ENCODE data around the gene ZDHHC3. TPM values are rescaled to one million over a fixed set of nuclear protein-coding genes. Genes with fewer than 3 reads are reported as not detected.

Gene ZDHHC3
- total RNA-seq, 1 donor from 2014 or later, result 66.6 TPM

DNA sequence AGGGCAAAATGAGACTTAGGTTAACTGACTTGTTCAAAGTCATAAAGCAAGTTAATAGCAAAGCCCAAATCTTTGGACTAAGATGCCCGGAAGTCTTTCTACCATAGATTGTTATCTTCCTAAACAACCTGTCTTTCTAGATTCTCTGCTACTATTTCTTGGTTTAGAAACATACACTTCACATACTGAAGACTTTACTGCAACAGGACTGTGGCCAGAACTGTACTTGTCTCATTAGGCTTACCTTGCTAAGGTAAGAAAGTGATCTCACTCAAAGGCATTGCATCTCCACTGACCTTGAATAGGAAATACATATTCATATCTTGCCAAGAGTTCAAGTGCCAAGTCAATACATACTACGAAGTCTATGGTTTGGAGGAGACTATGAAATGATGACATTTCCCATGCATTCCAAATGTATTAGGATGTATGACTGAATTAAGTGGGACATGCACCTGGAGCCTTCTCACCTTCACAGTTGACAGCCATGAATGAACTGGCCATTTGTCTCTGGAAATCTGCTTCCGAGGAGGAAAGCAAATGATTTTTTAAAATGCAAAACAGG lies 5.0 kb downstream of the ZDHHC3 start:
- Mint-ChIP-seq H3K4me3 (ENCODE audit: unreplicated experiment) (no peak overlapping the region), H3K27me3 (ENCODE audit: low read depth, unreplicated experiment) (no peaks in the 10 kb centered on the region), H3K4me1 (ENCODE audit: low read depth, unreplicated experiment) (peaks cover 7% of the 10 kb centered on the region), H3K9me3 (ENCODE audit: unreplicated experiment) (no peaks in the 10 kb centered on the region), H3K36me3 (ENCODE audit: low read depth, unreplicated experiment) (no peaks in the 10 kb centered on the region), H3K27ac (ENCODE audit: unreplicated experiment) (no peak overlapping the region)
- no peak for FAIRE-seq
- H3K4me1 ChIP-seq (ENCODE audit: insufficient read depth, low read length), result peaks cover 6% of the 10 kb centered on the region
- H3K4me2 ChIP-seq (ENCODE audit: low read length), result no peak overlapping the region
- no peaks in the 10 kb centered on the region for H3K27me3 ChIP-seq (ENCODE audit: insufficient read depth, low read length)
- no peak overlapping the region for H3K9ac ChIP-seq (ENCODE audit: low read length)
- peaks cover 67% of the 10 kb centered on the region for H4K20me1 ChIP-seq (ENCODE audit: insufficient read depth, low read length)
- no peak for DNase-seq (ENCODE audit: low read depth)
- no peaks in the 10 kb centered on the region for H3K36me3 ChIP-seq (ENCODE audit: insufficient read depth, low read length)
- H3K9me3 ChIP-seq (ENCODE audit: insufficient read depth, low read depth, low read length), result no peaks in the 10 kb centered on the region
- no peak overlapping the region for H3K27ac ChIP-seq (ENCODE audit: low read depth, low read length)
- H3K79me2 ChIP-seq (ENCODE audit: insufficient read depth, low read length), result peaks cover 73% of the 10 kb centered on the region
- no peak overlapping the region for H2AFZ ChIP-seq (ENCODE audit: low read depth, low read length)
- no peak overlapping the region for H3K4me3 ChIP-seq (ENCODE audit: insufficient read depth, low read depth, low read length)
- TF ChIP-seq, protein P1, sequence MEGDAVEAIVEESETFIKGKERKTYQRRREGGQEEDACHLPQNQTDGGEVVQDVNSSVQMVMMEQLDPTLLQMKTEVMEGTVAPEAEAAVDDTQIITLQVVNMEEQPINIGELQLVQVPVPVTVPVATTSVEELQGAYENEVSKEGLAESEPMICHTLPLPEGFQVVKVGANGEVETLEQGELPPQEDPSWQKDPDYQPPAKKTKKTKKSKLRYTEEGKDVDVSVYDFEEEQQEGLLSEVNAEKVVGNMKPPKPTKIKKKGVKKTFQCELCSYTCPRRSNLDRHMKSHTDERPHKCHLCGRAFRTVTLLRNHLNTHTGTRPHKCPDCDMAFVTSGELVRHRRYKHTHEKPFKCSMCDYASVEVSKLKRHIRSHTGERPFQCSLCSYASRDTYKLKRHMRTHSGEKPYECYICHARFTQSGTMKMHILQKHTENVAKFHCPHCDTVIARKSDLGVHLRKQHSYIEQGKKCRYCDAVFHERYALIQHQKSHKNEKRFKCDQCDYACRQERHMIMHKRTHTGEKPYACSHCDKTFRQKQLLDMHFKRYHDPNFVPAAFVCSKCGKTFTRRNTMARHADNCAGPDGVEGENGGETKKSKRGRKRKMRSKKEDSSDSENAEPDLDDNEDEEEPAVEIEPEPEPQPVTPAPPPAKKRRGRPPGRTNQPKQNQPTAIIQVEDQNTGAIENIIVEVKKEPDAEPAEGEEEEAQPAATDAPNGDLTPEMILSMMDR (IDR thresholded peaks at IDR 0.05; ENCODE audit: insufficient read depth, low read depth, low read length), result no peak
- TF ChIP-seq EZH2 (IDR thresholded peaks at IDR 0.05; ENCODE audit: insufficient read depth, low read length), result no peak

DNA sequence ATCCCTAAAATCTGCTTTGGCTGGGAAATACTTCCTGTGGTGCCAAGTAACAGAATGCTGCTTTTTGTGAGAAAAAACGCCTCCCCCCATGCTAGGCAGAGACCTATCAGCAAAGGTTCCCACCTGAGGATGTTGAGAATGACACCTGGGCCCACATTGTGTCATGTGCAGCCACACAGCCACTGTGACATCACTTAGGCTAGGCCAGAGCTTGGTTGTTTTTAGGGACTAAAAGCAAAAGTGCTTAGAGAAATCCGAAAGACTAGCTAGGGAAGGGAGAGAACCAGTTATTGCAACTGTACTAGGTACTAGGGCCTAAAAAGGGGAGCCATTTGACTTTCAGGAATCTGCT lies 6.2 kb downstream of the ZDHHC3 start:
- FAIRE-seq (no peak), DNase-seq (ENCODE audit: low read depth) (no peak)
- TF ChIP-seq, protein P1 (IDR thresholded peaks at IDR 0.05; ENCODE audit: insufficient read depth, low read depth, low read length), result no peak
- no peak for TF ChIP-seq EZH2 (IDR thresholded peaks at IDR 0.05; ENCODE audit: insufficient read depth, low read length)
- Mint-ChIP-seq H3K4me3 (ENCODE audit: unreplicated experiment) (no peak overlapping the region), H3K27me3 (ENCODE audit: low read depth, unreplicated experiment) (no peaks in the 10 kb centered on the region), H3K4me1 (ENCODE audit: low read depth, unreplicated experiment) (peaks cover 5% of the 10 kb centered on the region), H3K36me3 (ENCODE audit: low read depth, unreplicated experiment) (no peaks in the 10 kb centered on the region), H3K27ac (ENCODE audit: unreplicated experiment) (no peak overlapping the region), H3K9me3 (ENCODE audit: unreplicated experiment) (no peaks in the 10 kb centered on the region)
- Histone ChIP-seq H3K4me1 (ENCODE audit: insufficient read depth, low read length) (peaks cover 4% of the 10 kb centered on the region), H3K4me2 (ENCODE audit: low read length) (no peak overlapping the region), H3K4me3 (ENCODE audit: insufficient read depth, low read depth, low read length) (no peak overlapping the region), H3K27ac (ENCODE audit: low read depth, low read length) (no peak overlapping the region), H3K9me3 (ENCODE audit: insufficient read depth, low read depth, low read length) (no peaks in the 10 kb centered on the region), H4K20me1 (ENCODE audit: insufficient read depth, low read length) (peaks cover 72% of the 10 kb centered on the region), H3K79me2 (ENCODE audit: insufficient read depth, low read length) (peaks cover 74% of the 10 kb centered on the region), H2AFZ (ENCODE audit: low read depth, low read length) (no peak overlapping the region), H3K9ac (ENCODE audit: low read length) (no peak overlapping the region), H3K27me3 (ENCODE audit: insufficient read depth, low read length) (no peaks in the 10 kb centered on the region), H3K36me3 (ENCODE audit: insufficient read depth, low read length) (no peaks in the 10 kb centered on the region)

DNA sequence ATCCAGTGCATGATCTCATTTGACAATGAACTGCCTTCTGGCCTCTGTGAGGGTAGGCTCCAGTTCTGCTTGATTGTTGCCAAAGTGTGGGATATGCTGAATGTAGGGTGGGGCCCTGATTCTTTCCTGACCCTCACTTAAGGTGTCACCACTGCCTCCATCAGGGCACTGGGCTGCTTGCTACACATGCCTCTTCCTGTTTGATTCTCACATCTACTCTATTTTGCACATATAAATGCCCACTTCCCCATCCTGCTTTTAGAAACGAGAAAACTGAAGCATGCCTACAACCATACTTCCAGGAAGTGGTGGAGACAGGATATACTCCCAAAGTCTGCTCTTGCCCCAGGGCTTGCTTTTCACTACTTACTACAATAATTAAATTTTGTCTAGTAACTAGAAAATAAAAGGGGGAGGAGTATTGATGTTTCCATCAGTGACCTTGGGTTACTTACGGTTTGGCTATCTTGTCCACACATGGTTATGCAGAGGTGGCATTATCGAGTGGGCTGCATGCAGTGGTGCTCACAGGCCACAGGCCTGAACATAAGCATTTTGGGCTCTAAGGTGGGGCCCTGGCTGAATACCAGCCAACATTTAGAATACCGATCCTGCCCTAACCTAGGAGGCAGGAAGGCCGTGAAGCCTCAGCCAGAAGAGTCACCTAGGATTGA lies 6.7 kb downstream of the ZDHHC3 start:
- H3K4me2 ChIP-seq (ENCODE audit: low read length), result no peak overlapping the region
- H3K9ac ChIP-seq (ENCODE audit: low read length), result no peak overlapping the region
- H3K36me3 ChIP-seq (ENCODE audit: insufficient read depth, low read length), result no peaks in the 10 kb centered on the region
- no peaks in the 10 kb centered on the region for H3K36me3 Mint-ChIP-seq (ENCODE audit: low read depth, unreplicated experiment)
- DNase-seq (ENCODE audit: low read depth), result no peak
- H3K4me3 Mint-ChIP-seq (ENCODE audit: unreplicated experiment), result no peak overlapping the region
- no peak overlapping the region for H3K4me3 ChIP-seq (ENCODE audit: insufficient read depth, low read depth, low read length)
- no peak overlapping the region for H2AFZ ChIP-seq (ENCODE audit: low read depth, low read length)
- H3K27ac ChIP-seq (ENCODE audit: low read depth, low read length), result no peak overlapping the region
- TF ChIP-seq EZH2 (IDR thresholded peaks at IDR 0.05; ENCODE audit: insufficient read depth, low read length), result no peak
- TF ChIP-seq, protein P1 (IDR thresholded peaks at IDR 0.05; ENCODE audit: insufficient read depth, low read depth, low read length), result no peak
- no peaks in the 10 kb centered on the region for H3K9me3 Mint-ChIP-seq (ENCODE audit: unreplicated experiment)
- H3K27me3 ChIP-seq (ENCODE audit: insufficient read depth, low read length), result no peaks in the 10 kb centered on the region
- peaks cover 74% of the 10 kb centered on the region for H3K79me2 ChIP-seq (ENCODE audit: insufficient read depth, low read length)
- no peak overlapping the region for H3K27ac Mint-ChIP-seq (ENCODE audit: unreplicated experiment)
- H4K20me1 ChIP-seq (ENCODE audit: insufficient read depth, low read length), result peaks cover 71% of the 10 kb centered on the region
- H3K27me3 Mint-ChIP-seq (ENCODE audit: low read depth, unreplicated experiment), result no peaks in the 10 kb centered on the region
- FAIRE-seq, result no peak
- peaks cover 5% of the 10 kb centered on the region for H3K4me1 Mint-ChIP-seq (ENCODE audit: low read depth, unreplicated experiment)
- H3K9me3 ChIP-seq (ENCODE audit: insufficient read depth, low read depth, low read length), result no peaks in the 10 kb centered on the region
- no peaks in the 10 kb centered on the region for H3K4me1 ChIP-seq (ENCODE audit: insufficient read depth, low read length)
